Panc1 (cell line): ENCODE results near the gene PLA2G2C.

ENCODE experiments used
- POLR2AphosphoS5 ChIP-seq: IDR thresholded peaks from 2 replicates; pipeline ENCODE4 v1.6.1; 2012; ENCODE audit warnings: mild to moderate bottlenecking, low read depth, low read length, moderate library complexity
- TCF7L2 ChIP-seq: IDR thresholded peaks from 2 replicates; pipeline ENCODE4 v1.6.1; 2011; ENCODE audit warnings: mild to moderate bottlenecking, low read depth, low read length, inconsistent platforms
- TF ChIP-seq, protein P1 (sequence below): fragments of 450-650 bp; IDR thresholded peaks from 2 replicates; pipeline ENCODE4 v1.5.1; 2017; ENCODE audit warnings: mild to moderate bottlenecking

DNA sequence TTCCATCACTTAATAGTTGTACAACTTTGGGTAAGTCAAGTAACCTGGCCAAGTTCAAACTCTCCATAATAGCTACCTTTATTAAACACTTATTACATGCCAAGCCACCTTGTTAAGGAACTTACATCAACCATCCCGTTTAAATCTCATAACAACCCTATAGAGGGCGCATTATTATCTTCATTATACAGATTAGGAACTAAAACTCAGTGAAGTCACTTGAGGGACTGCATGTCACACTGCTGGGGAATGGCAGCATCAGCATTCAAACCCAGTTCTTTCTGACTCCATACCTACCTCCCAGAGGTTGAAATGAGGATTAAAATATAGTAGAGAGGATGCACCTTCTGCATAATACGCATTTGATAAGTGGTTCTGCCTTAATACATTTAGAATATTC is 47.1 kb upstream of the PLA2G2C start:
- TF ChIP-seq, protein P1, sequence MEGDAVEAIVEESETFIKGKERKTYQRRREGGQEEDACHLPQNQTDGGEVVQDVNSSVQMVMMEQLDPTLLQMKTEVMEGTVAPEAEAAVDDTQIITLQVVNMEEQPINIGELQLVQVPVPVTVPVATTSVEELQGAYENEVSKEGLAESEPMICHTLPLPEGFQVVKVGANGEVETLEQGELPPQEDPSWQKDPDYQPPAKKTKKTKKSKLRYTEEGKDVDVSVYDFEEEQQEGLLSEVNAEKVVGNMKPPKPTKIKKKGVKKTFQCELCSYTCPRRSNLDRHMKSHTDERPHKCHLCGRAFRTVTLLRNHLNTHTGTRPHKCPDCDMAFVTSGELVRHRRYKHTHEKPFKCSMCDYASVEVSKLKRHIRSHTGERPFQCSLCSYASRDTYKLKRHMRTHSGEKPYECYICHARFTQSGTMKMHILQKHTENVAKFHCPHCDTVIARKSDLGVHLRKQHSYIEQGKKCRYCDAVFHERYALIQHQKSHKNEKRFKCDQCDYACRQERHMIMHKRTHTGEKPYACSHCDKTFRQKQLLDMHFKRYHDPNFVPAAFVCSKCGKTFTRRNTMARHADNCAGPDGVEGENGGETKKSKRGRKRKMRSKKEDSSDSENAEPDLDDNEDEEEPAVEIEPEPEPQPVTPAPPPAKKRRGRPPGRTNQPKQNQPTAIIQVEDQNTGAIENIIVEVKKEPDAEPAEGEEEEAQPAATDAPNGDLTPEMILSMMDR, result peak; percentile 68
- no peak for TF ChIP-seq TCF7L2
- no peak for TF ChIP-seq POLR2AphosphoS5
